ENCODE measurements around the gene INAVA.

Gene INAVA

GRCh38 chr1:200873116-200873670 lies 21.5 kb upstream of the INAVA start:
- no peaks in the 10 kb centered on the region for H3K27me3 ChIP-seq (ENCODE audit: insufficient read depth, low read depth, severe bottlenecking)
- TF ChIP-seq CTCF (IDR thresholded peaks at IDR 0.05; ENCODE audit: low read depth, low read length): no peak

GRCh38 chr1:200873671-200874397 lies 20.9 kb upstream of the INAVA start:
- H3K27me3 ChIP-seq (ENCODE audit: insufficient read depth, low read depth, severe bottlenecking): no peaks in the 10 kb centered on the region

More at GRCh38 chr1:200873116-200873670, 21.5 kb upstream of the INAVA start:
- Histone ChIP-seq H3K4me3 (ENCODE audit: low read depth, low read length) (no peak overlapping the region), H3K9me3 (ENCODE audit: severe bottlenecking) (no peaks in the 10 kb centered on the region), H3K36me3 (no peaks in the 10 kb centered on the region), H3K27ac (no peak overlapping the region)
- no peak for DNase-seq

GRCh38 chr1:200874694-200875093 lies 20.0 kb upstream of the INAVA start:
- H3K36me3 ChIP-seq: no peaks in the 10 kb centered on the region
- H3K27me3 ChIP-seq (ENCODE audit: insufficient read depth, low read depth, severe bottlenecking): no peaks in the 10 kb centered on the region
- no peak for TF ChIP-seq CTCF (IDR thresholded peaks at IDR 0.05; ENCODE audit: low read depth, low read length)
- DNase-seq: no peak
- no peak overlapping the region for H3K27ac ChIP-seq
- H3K9me3 ChIP-seq (ENCODE audit: severe bottlenecking): no peaks in the 10 kb centered on the region
- no peak overlapping the region for H3K4me3 ChIP-seq (ENCODE audit: low read depth, low read length)

More at GRCh38 chr1:200873671-200874397, 20.9 kb upstream of the INAVA start:
- H3K27ac ChIP-seq: no peak overlapping the region
- H3K36me3 ChIP-seq: no peaks in the 10 kb centered on the region
- no peaks in the 10 kb centered on the region for H3K9me3 ChIP-seq (ENCODE audit: severe bottlenecking)
- TF ChIP-seq CTCF (IDR thresholded peaks at IDR 0.05; ENCODE audit: low read depth, low read length): no peak
- H3K4me3 ChIP-seq (ENCODE audit: low read depth, low read length): no peak overlapping the region
- no peak for DNase-seq

GRCh38 chr1:200875416-200875815 lies 19.3 kb upstream of the INAVA start:
- Histone ChIP-seq H3K36me3 (no peaks in the 10 kb centered on the region), H3K27ac (no peak overlapping the region), H3K27me3 (ENCODE audit: insufficient read depth, low read depth, severe bottlenecking) (no peaks in the 10 kb centered on the region), H3K9me3 (ENCODE audit: severe bottlenecking) (no peaks in the 10 kb centered on the region), H3K4me3 (ENCODE audit: low read depth, low read length) (no peak overlapping the region)
- TF ChIP-seq CTCF (IDR thresholded peaks at IDR 0.05; ENCODE audit: low read depth, low read length): no peak
- no peak for DNase-seq

GRCh38 chr1:200877010-200877409 lies 17.7 kb upstream of the INAVA start:
- H3K36me3 ChIP-seq: no peaks in the 10 kb centered on the region
- no peak overlapping the region for H3K27ac ChIP-seq
- no peaks in the 10 kb centered on the region for H3K9me3 ChIP-seq (ENCODE audit: severe bottlenecking)
- no peak for TF ChIP-seq CTCF (IDR thresholded peaks at IDR 0.05; ENCODE audit: low read depth, low read length)
- no peak overlapping the region for H3K4me3 ChIP-seq (ENCODE audit: low read depth, low read length)
- DNase-seq: no peak
- no peaks in the 10 kb centered on the region for H3K27me3 ChIP-seq (ENCODE audit: insufficient read depth, low read depth, severe bottlenecking)

Data from WERI-Rb-1 (cell line).